ENCODE measurements around the gene NEK11. TPM values are rescaled to one million over a fixed set of nuclear protein-coding genes. Genes with fewer than 3 reads are reported as not detected.

NEK11 gene
- total RNA-seq, 2 donors from 2014 or later = 1.8 to 10.3 TPM

DNA sequence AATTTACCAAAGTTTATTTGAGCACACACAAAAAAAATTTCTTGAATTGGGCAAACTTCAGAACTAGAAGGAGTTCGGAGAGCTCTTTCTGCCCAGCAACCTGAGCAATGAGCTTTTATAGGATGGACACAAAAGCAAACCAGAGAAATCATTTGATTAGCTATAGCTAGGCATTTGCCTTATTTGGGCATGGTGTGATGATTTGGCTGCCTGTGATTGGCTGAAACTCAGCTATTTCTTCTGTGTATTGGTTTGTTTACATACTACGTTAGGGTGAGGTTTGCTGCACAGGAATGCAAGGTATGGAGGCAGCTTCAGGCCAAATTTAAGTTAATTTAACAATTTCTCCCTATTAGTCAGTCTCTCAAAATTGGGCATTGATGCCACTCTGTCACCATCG, 65.1 kb downstream of the NEK11 start:
- no peak for DNase-seq (ENCODE audit: low spot score)
- Histone ChIP-seq H3K4me3 (no peak overlapping the region), H3K4me1 (ENCODE audit: control insufficient read depth in 1 of 2, low read depth in 2 of 2) (no peaks in the 10 kb centered on the region), H3K27ac (no peak overlapping the region), H3K27me3 (replicated peaks; ENCODE audit: insufficient read depth) (no peaks in the 10 kb centered on the region), H3K9me3 (no peaks in the 10 kb centered on the region), H3K36me3 (no peaks in the 10 kb centered on the region)
- no peak for ATAC-seq (ENCODE audit: insufficient number of reproducible peaks, low FRiP score, low read depth)
- no peak for TF ChIP-seq CTCF (IDR thresholded peaks at IDR 0.05)

- Histone ChIP-seq H3K4me3 (no peak overlapping the region), H3K9me3 (no peaks in the 10 kb centered on the region), H3K27me3 (replicated peaks; ENCODE audit: insufficient read depth) (no peaks in the 10 kb centered on the region), H3K27ac (no peak overlapping the region), H3K4me1 (ENCODE audit: control insufficient read depth in 1 of 2, low read depth in 2 of 2) (no peaks in the 10 kb centered on the region), H3K36me3 (no peaks in the 10 kb centered on the region)
- no peak for ATAC-seq (ENCODE audit: insufficient number of reproducible peaks, low FRiP score, low read depth)
- no peak for DNase-seq (ENCODE audit: low spot score)
- TF ChIP-seq CTCF (IDR thresholded peaks at IDR 0.05) = no peak
Observed at GRCh38 chr3:131107637-131108433, 81.2 kb downstream of the NEK11 start.

- ATAC-seq (ENCODE audit: insufficient number of reproducible peaks, low FRiP score, low read depth) = no peak
- no peaks in the 10 kb centered on the region for H3K27me3 ChIP-seq (replicated peaks; ENCODE audit: insufficient read depth)
- no peaks in the 10 kb centered on the region for H3K36me3 ChIP-seq
- no peaks in the 10 kb centered on the region for H3K9me3 ChIP-seq
- no peaks in the 10 kb centered on the region for H3K4me1 ChIP-seq (ENCODE audit: control insufficient read depth in 1 of 2, low read depth in 2 of 2)
- H3K27ac ChIP-seq = no peak overlapping the region
- no peak overlapping the region for H3K4me3 ChIP-seq
- no peak for DNase-seq (ENCODE audit: low spot score)
- no peak for TF ChIP-seq CTCF (IDR thresholded peaks at IDR 0.05)
Observed at GRCh38 chr3:131109156-131109555, 82.5 kb downstream of the NEK11 start.

GRCh38 chr3:131110087-131110486, 83.4 kb downstream of the NEK11 start:
- Histone ChIP-seq H3K9me3 (no peaks in the 10 kb centered on the region), H3K27me3 (replicated peaks; ENCODE audit: insufficient read depth) (no peaks in the 10 kb centered on the region), H3K4me1 (ENCODE audit: control insufficient read depth in 1 of 2, low read depth in 2 of 2) (no peaks in the 10 kb centered on the region), H3K4me3 (no peak overlapping the region), H3K36me3 (no peaks in the 10 kb centered on the region), H3K27ac (no peak overlapping the region)
- DNase-seq (ENCODE audit: low spot score) (no peak), ATAC-seq (ENCODE audit: insufficient number of reproducible peaks, low FRiP score, low read depth) (no peak)
- TF ChIP-seq CTCF (IDR thresholded peaks at IDR 0.05) = no peak

DNA sequence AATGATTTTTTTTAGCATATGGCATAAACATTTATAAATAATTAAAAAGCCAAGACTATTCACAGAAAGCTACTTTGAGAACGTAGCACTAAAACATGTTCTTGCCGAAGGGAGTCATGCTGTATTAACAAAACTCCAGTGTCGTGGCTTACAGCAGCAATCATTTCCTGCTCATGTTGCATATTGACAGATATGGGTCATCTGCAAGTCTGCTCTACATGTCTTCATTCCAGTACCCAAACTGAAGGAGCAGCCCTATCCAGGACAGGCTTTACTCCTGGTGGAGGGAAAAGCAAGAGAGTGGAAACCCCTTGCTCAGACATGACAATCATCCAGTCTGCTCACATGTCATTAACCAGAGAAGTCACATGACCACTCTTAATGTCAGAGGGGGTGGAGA, 87.6 kb downstream of the NEK11 start:
- no peak for TF ChIP-seq CTCF (IDR thresholded peaks at IDR 0.05)
- H3K9me3 ChIP-seq = no peaks in the 10 kb centered on the region
- ATAC-seq (ENCODE audit: insufficient number of reproducible peaks, low FRiP score, low read depth) (no peak), DNase-seq (ENCODE audit: low spot score) (no peak)
- no peaks in the 10 kb centered on the region for H3K4me1 ChIP-seq (ENCODE audit: control insufficient read depth in 1 of 2, low read depth in 2 of 2)
- H3K36me3 ChIP-seq = no peaks in the 10 kb centered on the region
- H3K27me3 ChIP-seq (replicated peaks; ENCODE audit: insufficient read depth) = no peaks in the 10 kb centered on the region
- H3K27ac ChIP-seq = no peak overlapping the region
- H3K4me3 ChIP-seq = no peak overlapping the region

Measured in thoracic aorta (tissue), 2 donors.